Ovary (tissue), 9 donors: Measurements from ENCODE around the gene VEPH1. TPM values are rescaled to one million over a fixed set of nuclear protein-coding genes. Genes with fewer than 3 reads are reported as not detected.

Experiments
- DNase-seq, 5 donors: peaks; one replicate each; pipeline ENCODE4 v3.0.0-alpha.2; 2019 to 2020
- H3K27ac ChIP-seq, 2 donors: fragments of 200-600 bp; one replicate each; pipeline versions ENCODE4 v1.5.1 to v1.8.0; 2019 to 2022
- H3K27me3 ChIP-seq: fragments of 200-600 bp; one replicate; pipeline ENCODE4 v1.8.0; 2022
- H3K36me3 ChIP-seq: fragments of 200-600 bp; sonication (generic); one replicate; pipeline ENCODE4 v1.5.1; 2019
- H3K4me1 ChIP-seq: one replicate; pipeline ENCODE4 v1.8.1; 2013; ENCODE audit warnings: mild to moderate bottlenecking, moderate library complexity; ENCODE audit not compliant: insufficient read depth
- H3K4me3 ChIP-seq: fragments of 200-600 bp; sonication (generic); one replicate; pipeline ENCODE4 v1.5.1; 2017
- H3K9me3 ChIP-seq, 2 donors: fragments of 200-600 bp in 1 of 2; sonication (generic) in 1 of 2; one replicate each; pipeline versions ENCODE4 v1.5.1 to v1.8.1; 2013 to 2019; ENCODE audit warnings: mild to moderate bottlenecking in 1 of 2, moderate library complexity in 1 of 2
- CTCF ChIP-seq, 3 donors: fragments of 450-650 bp in 2 of 3; fragments of 200-600 bp in 1 of 3; IDR thresholded peaks; one replicate each; pipeline versions ENCODE4 v1.5.1 to v1.8.0; 2016 to 2022; ENCODE audit warnings: antibody characterized with exemption in 3 of 3, mild to moderate bottlenecking in 1 of 3
- EP300 ChIP-seq: sonication (generic); formaldehyde crosslinking; IDR thresholded peaks from one replicate; pipeline ENCODE4 v1.6.1; 2017; ENCODE audit warnings: antibody characterized with exemption
- POLR2A ChIP-seq: fragments of 450-650 bp; IDR thresholded peaks from one replicate; pipeline ENCODE4 v1.6.1; 2017; ENCODE audit warnings: antibody characterized with exemption, mild to moderate bottlenecking, moderate library complexity
- WGBS, 3 donors: extraction: QIAGEN DNeasy Blood & Tissue Kit in 1 of 3; methylation state at CpG; one replicate each; pipeline versions ENCODE4 v1.1.5 to v1.1.7; 2013 to 2017; 5-methylcytosine and 5-hydroxymethylcytosine counted together
- intact Hi-C, 4 donors: fragments of 100-400 bp; cut with DNase I; formaldehyde crosslinking; loops; one replicate each; pipeline versions ENCODE4 v1.11.0 to v1.15.1; 2022 to 2023
- polyA plus RNA-seq, 2 donors: library from polyadenylated mRNA; stranded (reverse); fragments of 200-250 nt in 1 of 2; fragments of 350-450 nt in 1 of 2; fragmentation: Illumina TruSeq in 1 of 2; extraction: RNeasy Lipid Tissue Mini Kit (QIAGEN cat#74804) in 1 of 2; gene quantifications; one replicate each; pipeline ENCODE4 v1.2.3, GENCODE V29; 2013 to 2014
- total RNA-seq, 7 donors: library from RNA; depleted of rRNA in 2 of 7; stranded (reverse); fragments of >200 nt in 2 of 7; fragmentation: NEBNext Ultra II Directional in 3 of 7; extraction: Animal tissue kit (Norgen Biotek cat#: 25700) in 3 of 7; gene quantifications; one replicate each; pipeline versions ENCODE4 v1.1.0 to v1.2.4, GENCODE V29; 2016 to 2023
- donor health status: DM: no; HTN: no; CAD: no; lungs with moderate emphysema.
- donor health status: DM: no; HTN: no; CAD: no.
- donor health status: Bipolar disorder and iron deficiency.
- donor health status: DM: yes; HTN: yes; CAD: no.
- donor health status: DM: no; HTN: no; CAD: no.
- donor health status: DM: yes; HTN: yes; CAD: no.

The VEPH1 gene
- total and polyA plus RNA-seq, 9 donors, result 0.23 to 4.6 (median 1.3) TPM; not detected in 1

GRCh38 chr3:157488144-157488543, 15.1 kb downstream of the VEPH1 start:
- TF ChIP-seq CTCF (IDR thresholded peaks at IDR 0.05) (no peak), EP300 (no peak), POLR2A (no peak)
- Histone ChIP-seq H3K9me3 (no peaks in the 10 kb centered on the region), H3K27me3 (no peaks in the 10 kb centered on the region), H3K27ac (no peak overlapping the region), H3K36me3 (no peaks in the 10 kb centered on the region), H3K4me3 (no peak overlapping the region), H3K4me1 (no peaks in the 10 kb centered on the region)
- intact Hi-C loops, result no loop called here
- no peak for DNase-seq

- no peaks in the 10 kb centered on the region for H3K9me3 ChIP-seq
- no peaks in the 10 kb centered on the region for H3K4me1 ChIP-seq
- no peak for TF ChIP-seq CTCF (IDR thresholded peaks at IDR 0.05)
- intact Hi-C loops, result no loop called here
- no peak overlapping the region for H3K4me3 ChIP-seq
- no peak overlapping the region for H3K27ac ChIP-seq
- WGBS, 3 donors, result 78 to 87% (median 82%) methylated on average over 1 of the region's 1 CpG
- no peak for DNase-seq
- H3K36me3 ChIP-seq, result no peaks in the 10 kb centered on the region
- no peaks in the 10 kb centered on the region for H3K27me3 ChIP-seq
Observed at GRCh38 chr3:157487339-157487738, 15.9 kb downstream of the VEPH1 start.

GRCh38 chr3:157479464-157480243, 23.6 kb downstream of the VEPH1 start:
- no peaks in the 10 kb centered on the region for H3K4me1 ChIP-seq
- H3K36me3 ChIP-seq, result no peaks in the 10 kb centered on the region
- H3K27me3 ChIP-seq, result no peaks in the 10 kb centered on the region
- H3K27ac ChIP-seq, result no peak overlapping the region
- 82 to 89% (median 89%) methylated on average over 1 of the region's 1 CpG for WGBS, 3 donors
- intact Hi-C loops, result no loop called here
- no peaks in the 10 kb centered on the region for H3K9me3 ChIP-seq
- no peak for DNase-seq
- no peak overlapping the region for H3K4me3 ChIP-seq
- TF ChIP-seq POLR2A (no peak), CTCF (IDR thresholded peaks at IDR 0.05) (no peak), EP300 (no peak)

- TF ChIP-seq CTCF (IDR thresholded peaks at IDR 0.05) (no peak), POLR2A (no peak), EP300 (no peak)
- H3K27me3 ChIP-seq, result no peaks in the 10 kb centered on the region
- no peak overlapping the region for H3K4me3 ChIP-seq
- H3K4me1 ChIP-seq, result no peaks in the 10 kb centered on the region
- H3K27ac ChIP-seq, result no peak overlapping the region
- H3K9me3 ChIP-seq, result no peaks in the 10 kb centered on the region
- no peak for DNase-seq
- H3K36me3 ChIP-seq, result no peaks in the 10 kb centered on the region
- 69 to 94% (median 86%) methylated on average over 3 of the region's 3 CpGs for WGBS, 3 donors
- intact Hi-C loops, result no loop called here
Observed at GRCh38 chr3:157477441-157477840, 25.8 kb downstream of the VEPH1 start.
